DMS 273 treated with DMSO at 0.1 percent for 48 hours (cell line): Measurements from ENCODE around the gene YDJC.

Experiments
- DNase-seq: peaks from one replicate; lab custom pipeline; 2025; lab: John Stamatoyannopoulos, UW

The YDJC gene

GRCh38 chr22:21579474-21579851 lies 50.4 kb downstream of the YDJC start:
- no peak for DNase-seq
